Right lobe of liver (tissue), 4 donors: ENCODE results near the gene AMMECR1.

Experiments
- CTCF ChIP-seq, 4 donors: fragments of 200-600 bp in 3 of 4; fragments of 450-650 bp in 1 of 4; IDR thresholded peaks; one replicate each; pipeline versions ENCODE4 v1.5.1 to v1.8.0; 2016 to 2022; ENCODE audit warnings: antibody characterized with exemption in 4 of 4, mild to moderate bottlenecking in 2 of 4
- POLR2A ChIP-seq: fragments of 450-650 bp; IDR thresholded peaks from one replicate; pipeline ENCODE4 v1.6.1; 2017; ENCODE audit warnings: antibody characterized with exemption, mild to moderate bottlenecking
- donor health status: DM: no; HTN: no; CAD: no.
- donor health status: DM: no; HTN: no; CAD: no.
- donor health status: DM: no; HTN: yes; CAD: no.

- TF ChIP-seq POLR2A, result no peak
- no peak for TF ChIP-seq CTCF (IDR thresholded peaks at IDR 0.05)
Observed at GRCh38 chrX:110286106-110286505, 31.8 kb downstream of the AMMECR1 start.
